Left lung (tissue), 10 donors: ENCODE data around the gene PLIN1. TPM values are rescaled to one million over a fixed set of nuclear protein-coding genes. Genes with fewer than 3 reads are reported as not detected.

ENCODE experiments used
- ATAC-seq: fragments of 200-7000 bp; cut with Tn5 transposase; one replicate; pipeline ENCODE4 v1.9.1; 2020; ENCODE audit warnings: moderate library complexity
- DNase-seq, 4 donors: peaks; one replicate each; pipeline ENCODE4 v3.0.0-alpha.2; 2013 to 2020
- H3K27ac ChIP-seq, 2 donors: fragments of 200-600 bp; sonication (generic) in 1 of 2; one replicate each; pipeline versions ENCODE4 v1.5.0 to v1.8.0; 2020 to 2021
- H3K27me3 ChIP-seq, 2 donors: fragments of 200-600 bp; sonication (generic) in 1 of 2; one replicate each; pipeline versions ENCODE4 v1.5.0 to v1.8.0; 2020 to 2021
- H3K36me3 ChIP-seq, 2 donors: fragments of 200-600 bp; sonication (generic) in 1 of 2; one replicate each; pipeline versions ENCODE4 v1.5.0 to v1.8.0; 2020 to 2021
- H3K4me1 ChIP-seq, 2 donors: fragments of 200-600 bp; one replicate each; pipeline ENCODE4 v1.8.0; 2021
- H3K4me3 ChIP-seq, 2 donors: fragments of 200-600 bp; sonication (generic) in 1 of 2; one replicate each; pipeline versions ENCODE4 v1.5.0 to v1.8.0; 2020 to 2021; ENCODE audit warnings: mild to moderate bottlenecking in 1 of 2
- H3K9me3 ChIP-seq, 2 donors: fragments of 200-600 bp; sonication (generic) in 1 of 2; one replicate each; pipeline versions ENCODE4 v1.5.0 to v1.8.0; 2020 to 2021
- CTCF ChIP-seq, 2 donors: fragments of 200-600 bp; sonication (generic) in 1 of 2; IDR thresholded peaks; one replicate each; pipeline versions ENCODE4 v1.5.0 to v1.8.0; 2021; ENCODE audit warnings: antibody characterized with exemption in 2 of 2
- intact Hi-C, 2 donors: fragments of 100-400 bp; cut with DNase I; formaldehyde crosslinking; loops; one replicate each; pipeline versions ENCODE4 v1.11.2 to v1.14.2; 2022
- polyA plus RNA-seq, 6 donors: library from polyadenylated mRNA; unstranded; fragments of 120-200 nt; gene quantifications; one replicate each; pipeline ENCODE4 v1.2.1, GENCODE V29; 2013; ENCODE audit not compliant: insufficient read length in 6 of 6
- total RNA-seq, 2 donors: library from RNA; stranded (reverse); fragmentation: NEBNext Ultra II Directional; extraction: Animal tissue kit (Norgen Biotek cat#: 25700); gene quantifications; one replicate each; pipeline ENCODE4 v1.2.1, GENCODE V29; 2021
- donor health status: DM: no; HTN: yes; CAD: no.
- donor health status: DM: no; HTN: no; CAD: no.

Gene PLIN1
- total and polyA plus RNA-seq, 8 donors: 0.37 to 1.7 (median 0.88) TPM

GRCh38 chr15:89659295-89659694, 19.9 kb downstream of the PLIN1 start:
- no peak for TF ChIP-seq CTCF (IDR thresholded peaks at IDR 0.05)
- intact Hi-C loops: no loop called here
- Histone ChIP-seq H3K27me3 (peaks cover 8 to 34% of the 10 kb centered on the region in 2 donors), H3K27ac (no peak overlapping the region), H3K36me3 (no peaks in the 10 kb centered on the region), H3K9me3 (no peaks in the 10 kb centered on the region), H3K4me1 (peaks cover 3 to 12% of the 10 kb centered on the region in 2 donors), H3K4me3 (no peak overlapping the region)
- ATAC-seq: no peak
- DNase-seq: no peak

- Histone ChIP-seq H3K4me3 (no peak overlapping the region), H3K36me3 (no peaks in the 10 kb centered on the region), H3K9me3 (no peaks in the 10 kb centered on the region), H3K27me3 (peaks cover 8 to 47% of the 10 kb centered on the region in 2 donors), H3K4me1 (peaks cover 2 to 13% of the 10 kb centered on the region in 2 donors), H3K27ac (no peak overlapping the region)
- ATAC-seq (no peak), DNase-seq (no peak)
- no peak for TF ChIP-seq CTCF (IDR thresholded peaks at IDR 0.05)
- intact Hi-C loops: no loop called here
Observed at GRCh38 chr15:89657686-89658200, 21.4 kb downstream of the PLIN1 start.

GRCh38 chr15:89656116-89656815, 22.9 kb downstream of the PLIN1 start:
- TF ChIP-seq CTCF (IDR thresholded peaks at IDR 0.05): no peak
- no peak overlapping the region for H3K4me3 ChIP-seq
- no peak overlapping the region for H3K27ac ChIP-seq
- intact Hi-C loops: no loop called here
- H3K4me1 ChIP-seq: peaks cover 0 to 13% of the 10 kb centered on the region in 2 donors
- no peaks in the 10 kb centered on the region for H3K36me3 ChIP-seq
- H3K27me3 ChIP-seq: peaks cover 8 to 49% of the 10 kb centered on the region in 2 donors
- no peak for ATAC-seq
- DNase-seq: no peak
- H3K9me3 ChIP-seq: no peaks in the 10 kb centered on the region

GRCh38 chr15:89654847-89655805, 24.0 kb downstream of the PLIN1 start, which contains the start of gene KIF7:
TSS of gene KIF7 (minus strand) at chr15:89655467. CDS start at chr15:89652930, 2,537 bp downstream.
- no peaks in the 10 kb centered on the region for H3K9me3 ChIP-seq
- no peaks in the 10 kb centered on the region for H3K36me3 ChIP-seq
- H3K27ac ChIP-seq: no peak within 1 kb of the TSS
- H3K4me1 ChIP-seq: peaks cover 0 to 13% of the 10 kb centered on the region in 2 donors
- H3K27me3 ChIP-seq: peaks cover 8 to 49% of the 10 kb centered on the region in 2 donors
- H3K4me3 ChIP-seq: peak within 1 kb of the TSS; percentile 40 to 48
- ATAC-seq (peak; percentile 85), DNase-seq (peak in 2 of 4 donors; percentile 60 to 69)
- intact Hi-C loops: no loop called here
- TF ChIP-seq CTCF (IDR thresholded peaks at IDR 0.05): no peak
